ELR (cell line): ENCODE measurements around the gene NUP88.
"Not testable (repeated sequence)": the region's sequence is repeated elsewhere in the genome, so short reads cannot be mapped to it uniquely, and the experiment has no call there.

Experiments used
- DNase-seq: peaks from one replicate; pipeline ENCODE4 v3.0.0-alpha.2; 2015; ENCODE audit warnings: low read depth

NUP88 gene

GRCh38 chr17:5419356-5419958, at the start of gene NUP88:
Gene NUP88, minus strand, starts transcription at chr17:5419662. Its CDS starts 12 bp downstream, at chr17:5419650.
- DNase-seq: peak; percentile 99

- no peak for DNase-seq
Observed at GRCh38 chr17:5468075-5468473, 48.6 kb upstream of the NUP88 start.

GRCh38 chr17:5467416-5467815, 48.0 kb upstream of the NUP88 start:
- DNase-seq: peak; percentile 25

- no peak for DNase-seq
Observed at GRCh38 chr17:5466295-5466694, 46.8 kb upstream of the NUP88 start.

GRCh38 chr17:5464717-5465507, 45.5 kb upstream of the NUP88 start:
- no peak for DNase-seq

GRCh38 chr17:5446786-5447185, 27.3 kb upstream of the NUP88 start:
- no peak for DNase-seq

- DNase-seq: no peak
Observed at GRCh38 chr17:5444209-5444608, 24.7 kb upstream of the NUP88 start.

- no peak for DNase-seq
Observed at GRCh38 chr17:5443728-5444127, 24.3 kb upstream of the NUP88 start.

GRCh38 chr17:5439446-5439764, 19.9 kb upstream of the NUP88 start:
- no peak for DNase-seq

GRCh38 chr17:5438716-5439445, 19.4 kb upstream of the NUP88 start, which contains the start of gene C1QBP:
Gene C1QBP, minus strand, starts transcription at chr17:5439155. Its CDS starts 82 bp downstream, at chr17:5439073.
- peak; percentile 95 for DNase-seq

- DNase-seq: peak; percentile 89
Observed at GRCh38 chr17:5437721-5438317, 18.4 kb upstream of the NUP88 start.

- DNase-seq: not testable (repeated sequence)
Observed at GRCh38 chr17:5435781-5436315, 16.4 kb upstream of the NUP88 start.

- no peak for DNase-seq
Observed at GRCh38 chr17:5434984-5435383, 15.5 kb upstream of the NUP88 start.

GRCh38 chr17:5431949-5432556, 12.6 kb upstream of the NUP88 start:
- no peak for DNase-seq

- DNase-seq: not testable (repeated sequence)
Observed at GRCh38 chr17:5431234-5431633, 11.8 kb upstream of the NUP88 start.

- no peak for DNase-seq
Observed at GRCh38 chr17:5430413-5430999, 11.0 kb upstream of the NUP88 start.

- DNase-seq: no peak
Observed at GRCh38 chr17:5429191-5429887, 9.9 kb upstream of the NUP88 start.

- DNase-seq: no peak
Observed at GRCh38 chr17:5425826-5426225, 6.4 kb upstream of the NUP88 start.

GRCh38 chr17:5424909-5425308, 5.4 kb upstream of the NUP88 start:
- no peak for DNase-seq

- peak; percentile 94 for DNase-seq
Observed at GRCh38 chr17:5422505-5422904, 3.0 kb upstream of the NUP88 start.
